H1 (cell line): Measurements from ENCODE around the gene YBX2. TPM values are rescaled to one million over a fixed set of nuclear protein-coding genes. Genes with fewer than 3 reads are reported as not detected.

Experiments used
- POLR2AphosphoS5 ChIP-seq: IDR thresholded peaks from 2 replicates; pipeline ENCODE4 v1.6.1; 2011; ENCODE audit warnings: low read depth, low read length
- RAD21 ChIP-seq, 2 experiments: IDR thresholded peaks in 1 of 2; conservative IDR thresholded peaks in 1 of 2; 2 replicates each; pipeline ENCODE4 v1.6.1; 2011; ENCODE audit warnings: low read depth in 2 of 2, low read length in 2 of 2, improper control_type of control experiment in 1 of 2, inconsistent platforms in 1 of 2, mild to moderate bottlenecking in 1 of 2, moderate library complexity in 1 of 2
- RNF2 ChIP-seq: fragments of 200-900, 300-1000 bp; sonication (generic); IDR thresholded peaks from 2 replicates; pipeline ENCODE4 v1.7.1; 2016; ENCODE audit warnings: borderline replicate concordance, low read depth, mild to moderate bottlenecking, antibody characterized with exemption, low read length; ENCODE audit not compliant: poor library complexity, severe bottlenecking; ENCODE audit errors: missing control alignments
- SP1 ChIP-seq: IDR thresholded peaks from 2 replicates; pipeline ENCODE4 v1.6.1; 2011; ENCODE audit warnings: low read depth, low read length
- SRF ChIP-seq: IDR thresholded peaks from 2 replicates; pipeline ENCODE4 v1.6.1; 2011; ENCODE audit warnings: mild to moderate bottlenecking, low read depth, low read length, moderate library complexity
- polyA plus RNA-seq, 7 experiments: library from polyadenylated mRNA; depleted of rRNA in 3 of 7; stranded (reverse) in 5 of 7; unstranded in 2 of 7; fragments of >200 nt in 5 of 7; fragments of 200-250 nt in 2 of 7; gene quantifications; 1 replicate in 5 of 7; 2 replicates in 1 of 7; 4 replicates in 1 of 7; pipeline versions ENCODE4 v1.2.1 to v1.2.3, GENCODE V29; 2011 to 2013; ENCODE audit warnings: missing spikeins in 2 of 7, mixed read lengths in 2 of 7
- total RNA-seq: library from RNA; stranded (reverse); fragmentation: NEBNext Ultra II Directional; extraction: Animal tissue kit (Norgen Biotek cat#: 25700); gene quantifications from 2 replicates; pipeline ENCODE4 v1.2.1, GENCODE V29; 2021
- TF ChIP-seq, protein P1 (sequence below), 3 experiments: IDR thresholded peaks; 1 replicate in 2 of 3; 2 replicates in 1 of 3; pipeline versions ENCODE4 v1.5.1 to v1.6.1; 2011; ENCODE audit warnings: low read length in 3 of 3, mild to moderate bottlenecking in 3 of 3, inconsistent platforms in 2 of 3, low read depth in 1 of 3, moderate library complexity in 1 of 3; ENCODE audit not compliant: insufficient read depth in 1 of 3; ENCODE audit errors: control extremely low read depth in 1 of 3

YBX2 gene
- total and polyA plus RNA-seq, 2 of the 8 experiments (the other 6 are each of a cell fraction or from before 2014, with no cell fraction given) = 19.2 to 30.5 TPM

DNA sequence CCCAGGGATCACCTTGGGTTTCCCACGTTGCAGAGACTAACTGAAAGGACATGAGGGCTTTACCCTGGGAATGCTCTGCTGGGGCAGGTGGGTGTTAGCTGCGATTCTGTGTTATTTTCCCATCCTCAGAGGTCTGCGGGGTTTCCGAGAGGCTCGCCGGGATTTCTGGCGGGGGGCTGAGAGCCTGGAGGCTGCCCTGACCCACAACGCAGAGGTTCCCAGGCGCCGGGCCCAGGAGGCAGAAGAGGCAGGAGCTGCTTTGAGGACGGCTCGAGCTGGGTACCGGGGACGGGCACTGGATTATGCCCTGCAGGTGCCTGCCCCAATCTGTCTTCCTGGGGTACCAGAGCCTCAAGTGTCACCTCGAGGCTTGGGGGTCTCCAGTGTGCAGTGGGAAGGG, 48.8 kb upstream of the YBX2 start (continued):
- TF ChIP-seq RNF2 = no peak
- TF ChIP-seq, protein P1, sequence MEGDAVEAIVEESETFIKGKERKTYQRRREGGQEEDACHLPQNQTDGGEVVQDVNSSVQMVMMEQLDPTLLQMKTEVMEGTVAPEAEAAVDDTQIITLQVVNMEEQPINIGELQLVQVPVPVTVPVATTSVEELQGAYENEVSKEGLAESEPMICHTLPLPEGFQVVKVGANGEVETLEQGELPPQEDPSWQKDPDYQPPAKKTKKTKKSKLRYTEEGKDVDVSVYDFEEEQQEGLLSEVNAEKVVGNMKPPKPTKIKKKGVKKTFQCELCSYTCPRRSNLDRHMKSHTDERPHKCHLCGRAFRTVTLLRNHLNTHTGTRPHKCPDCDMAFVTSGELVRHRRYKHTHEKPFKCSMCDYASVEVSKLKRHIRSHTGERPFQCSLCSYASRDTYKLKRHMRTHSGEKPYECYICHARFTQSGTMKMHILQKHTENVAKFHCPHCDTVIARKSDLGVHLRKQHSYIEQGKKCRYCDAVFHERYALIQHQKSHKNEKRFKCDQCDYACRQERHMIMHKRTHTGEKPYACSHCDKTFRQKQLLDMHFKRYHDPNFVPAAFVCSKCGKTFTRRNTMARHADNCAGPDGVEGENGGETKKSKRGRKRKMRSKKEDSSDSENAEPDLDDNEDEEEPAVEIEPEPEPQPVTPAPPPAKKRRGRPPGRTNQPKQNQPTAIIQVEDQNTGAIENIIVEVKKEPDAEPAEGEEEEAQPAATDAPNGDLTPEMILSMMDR (IDR thresholded peaks at IDR 0.05; ENCODE audit: control extremely low read depth in 1 of 3, insufficient read depth in 1 of 3, low read depth in 1 of 3, low read length in 3 of 3) = no peak
- no peak for TF ChIP-seq RAD21 (IDR thresholded peaks at IDR 0.05 in 1 of 2, conservative IDR thresholded peaks at IDR 0.05 in 1 of 2; ENCODE audit: low read depth in 2 of 2, low read length in 2 of 2)
- no peak for TF ChIP-seq POLR2AphosphoS5
- TF ChIP-seq SRF = no peak
- TF ChIP-seq SP1 = no peak
